ENCODE measurements around the gene CCR6.

Gene CCR6

GRCh38 chr6:167122827-167123657 lies at the start of gene CCR6:
Gene CCR6, plus strand, starts transcription at chr6:167123096. Its CDS starts 13,039 bp downstream, at chr6:167136135.
- DNase-seq = no peak

- no peak for DNase-seq
These were observed 49.1 kb upstream of the CCR6 start for GRCh38 chr6:167073679-167074274.

DNA sequence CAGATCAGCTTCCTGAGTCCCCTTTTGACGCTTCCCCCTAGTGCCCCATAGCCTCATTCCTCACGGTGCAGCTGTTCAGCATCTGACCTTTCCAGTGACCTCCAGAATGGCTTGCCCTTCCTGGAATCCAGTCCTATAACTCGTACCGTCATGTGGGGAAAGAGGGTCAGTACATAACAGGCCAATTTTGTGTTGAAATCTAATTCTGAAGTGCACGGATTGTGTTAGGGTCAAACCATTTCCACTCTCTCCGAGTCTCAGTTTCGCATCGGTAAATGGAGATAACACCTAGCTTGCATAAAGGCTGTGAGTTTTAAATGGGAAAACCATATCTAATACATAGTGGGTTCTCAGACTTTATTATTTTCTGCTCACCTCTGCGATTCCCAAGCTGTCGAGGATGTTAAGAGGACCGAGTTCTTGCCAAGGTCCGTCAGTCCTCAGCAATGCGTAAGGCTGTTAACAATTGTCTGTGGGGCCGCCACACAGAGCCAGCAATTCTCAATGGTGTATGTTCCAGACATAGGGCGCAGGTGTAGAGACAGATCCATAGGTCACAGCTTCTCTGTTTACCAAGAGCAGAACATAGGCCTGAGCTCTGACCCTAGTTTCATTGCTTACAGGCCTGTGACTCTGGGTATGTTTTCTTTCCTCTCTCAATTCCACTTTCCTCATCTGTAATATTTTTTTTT lies 45.5 kb upstream of the CCR6 start:
- DNase-seq = no peak

- DNase-seq = no peak
These were observed 44.2 kb upstream of the CCR6 start for GRCh38 chr6:167078745-167079144.

DNA sequence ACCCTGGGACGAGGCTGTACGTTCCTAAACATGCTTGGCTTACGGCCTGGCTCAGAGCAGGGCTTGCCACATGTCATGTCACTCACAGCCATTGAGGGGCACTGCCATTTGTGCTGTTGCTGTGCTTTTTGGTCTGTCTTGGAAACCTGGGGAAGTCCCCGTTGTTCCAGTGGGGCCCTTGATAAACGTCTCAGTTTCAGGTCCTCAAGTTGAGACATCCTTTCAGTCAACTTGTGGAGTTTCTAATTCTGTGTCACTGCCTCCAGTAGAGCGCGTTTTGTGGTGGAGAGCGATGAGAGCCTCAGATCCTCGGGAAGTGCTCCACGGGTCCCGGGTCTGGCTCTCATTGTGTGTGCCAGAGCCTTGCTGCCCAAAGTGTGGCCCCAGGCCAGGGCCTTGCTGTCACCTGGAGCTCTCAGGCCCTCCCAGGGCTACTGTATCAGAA lies 43.0 kb upstream of the CCR6 start:
- DNase-seq = no peak

DNA sequence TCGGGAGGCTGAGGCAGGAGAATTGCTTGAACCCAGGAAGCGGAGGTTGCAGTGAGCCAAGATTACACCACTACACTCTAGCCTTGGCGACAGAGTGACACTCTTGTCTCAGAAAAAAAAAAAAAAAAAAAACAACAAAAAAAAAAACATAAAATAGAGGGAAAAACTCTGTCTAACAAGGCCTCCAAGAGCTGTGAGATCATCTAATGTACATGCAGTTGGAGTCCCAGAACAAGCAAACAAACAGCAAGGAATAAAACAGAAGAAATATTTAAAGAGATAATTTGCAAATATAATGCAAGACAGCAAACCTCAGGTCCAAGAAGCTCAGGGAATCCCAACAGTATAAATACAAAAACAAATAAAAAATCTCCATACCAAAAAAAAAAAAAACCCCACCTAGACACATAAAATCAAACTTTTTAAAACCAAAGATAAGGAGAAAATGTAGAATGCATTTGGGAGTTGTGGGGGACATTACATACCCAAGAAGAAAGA lies 35.0 kb upstream of the CCR6 start:
- DNase-seq = no peak

DNA sequence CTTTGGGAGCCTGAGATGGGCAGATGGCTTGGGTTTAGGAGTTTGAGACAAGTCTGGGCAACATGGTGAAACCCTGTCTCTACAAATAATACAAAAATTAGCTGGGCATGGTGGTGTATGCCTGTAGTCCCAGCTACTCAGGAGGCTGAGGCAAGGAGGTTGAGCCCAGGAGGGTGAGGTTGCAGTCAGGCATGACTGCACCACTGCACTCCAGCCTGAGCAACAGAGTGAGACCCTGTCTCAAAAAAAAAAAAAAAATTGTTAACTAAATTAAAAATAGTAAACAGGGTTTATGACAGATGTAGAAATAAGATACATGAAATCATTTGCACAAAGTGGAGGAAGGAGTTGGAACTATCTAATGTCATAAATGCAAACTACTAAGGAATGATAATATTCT lies 34.2 kb upstream of the CCR6 start:
- DNase-seq = peak; percentile 28

GRCh38 chr6:167089243-167090142 lies 33.4 kb upstream of the CCR6 start:
- no peak for DNase-seq

DNA sequence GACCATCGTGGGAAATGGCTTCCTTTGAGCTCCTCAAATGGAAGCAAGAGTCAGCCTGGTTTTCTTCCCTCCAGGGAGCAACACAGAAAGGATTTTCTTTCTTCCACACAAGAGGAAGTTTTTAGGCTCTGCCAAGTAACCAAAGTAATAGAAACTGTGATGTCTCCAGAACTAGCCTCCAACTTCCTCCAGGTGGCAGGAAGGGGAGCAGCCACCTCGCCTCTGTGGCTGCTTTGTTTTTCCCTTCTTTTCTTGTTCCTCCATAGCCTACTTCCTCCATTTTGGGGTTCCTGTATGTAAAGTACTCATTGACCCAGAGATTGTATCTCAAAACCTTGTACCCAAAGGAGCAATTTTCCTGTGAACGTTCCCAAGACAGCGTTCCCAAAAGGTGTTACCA lies 32.7 kb upstream of the CCR6 start:
- DNase-seq = no peak

- DNase-seq = no peak
These were observed 31.7 kb upstream of the CCR6 start for GRCh38 chr6:167091026-167091804.

DNA sequence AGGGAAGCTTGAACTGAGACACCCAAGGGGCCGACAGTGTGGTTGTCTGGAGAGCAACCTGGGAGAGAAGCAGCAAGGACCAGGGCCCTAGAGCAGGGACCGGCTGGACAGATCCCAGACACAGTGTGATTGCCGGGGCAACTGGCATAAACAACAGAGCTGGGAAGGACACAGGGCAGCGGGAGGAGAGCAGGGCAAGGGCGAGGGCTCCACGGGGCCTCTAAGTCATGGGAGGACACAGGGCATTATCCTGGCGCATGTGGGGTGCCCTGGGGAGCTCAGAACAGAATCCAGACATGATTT lies 31.1 kb upstream of the CCR6 start:
- no peak for DNase-seq

- DNase-seq = no peak
These were observed 30.1 kb upstream of the CCR6 start for GRCh38 chr6:167092672-167093339.

DNA sequence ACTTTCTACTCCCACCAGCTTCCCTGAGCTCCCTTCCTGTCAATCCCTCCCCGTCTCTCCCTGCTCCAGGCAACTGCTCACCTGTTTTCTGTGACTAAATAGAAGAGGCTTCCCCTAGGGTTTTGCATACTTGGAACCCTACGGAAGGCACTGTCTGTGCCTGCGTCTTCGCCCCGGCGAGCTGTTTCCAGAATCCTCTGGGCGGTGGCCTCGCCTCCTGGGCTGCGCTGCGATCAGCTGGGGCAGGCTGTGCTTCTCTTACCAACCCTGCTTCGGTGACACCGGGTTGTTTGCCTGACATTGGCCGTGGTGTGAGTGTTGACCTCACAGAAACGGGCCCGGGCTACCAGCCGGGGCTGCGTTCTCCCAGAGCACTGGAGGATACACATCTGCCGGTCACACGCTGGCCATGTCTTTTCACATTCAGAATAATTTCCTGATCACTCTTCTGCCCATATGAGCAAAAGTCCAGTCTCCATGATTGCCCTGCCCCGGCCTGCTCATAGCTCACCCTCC lies 29.4 kb upstream of the CCR6 start:
- DNase-seq = no peak

DNA sequence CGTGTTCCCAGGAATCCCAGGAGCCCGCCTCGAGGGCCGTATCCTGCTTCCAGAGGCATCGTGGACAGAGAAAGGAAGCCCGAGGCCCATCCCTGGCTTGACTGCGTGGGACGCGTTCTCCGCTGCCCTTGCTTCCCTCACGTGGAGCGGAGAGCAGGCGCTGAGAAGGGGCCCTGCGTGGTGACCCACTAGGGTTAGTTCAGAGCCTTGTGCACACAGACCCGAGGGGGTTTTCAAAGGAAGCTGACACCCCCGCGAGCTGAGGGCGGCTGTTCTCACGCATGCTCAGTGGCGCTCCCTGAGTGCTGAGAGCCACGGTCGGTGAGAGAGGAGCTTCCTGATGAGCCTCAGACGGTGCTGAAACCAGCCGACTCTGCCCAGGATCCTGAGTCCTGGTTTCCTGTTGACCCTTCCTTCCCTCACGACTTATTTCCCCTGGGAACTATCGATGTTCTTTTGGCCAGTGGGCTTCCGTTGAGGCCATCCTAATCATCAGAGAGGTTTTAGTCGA lies 28.9 kb upstream of the CCR6 start:
- DNase-seq = no peak

DNA sequence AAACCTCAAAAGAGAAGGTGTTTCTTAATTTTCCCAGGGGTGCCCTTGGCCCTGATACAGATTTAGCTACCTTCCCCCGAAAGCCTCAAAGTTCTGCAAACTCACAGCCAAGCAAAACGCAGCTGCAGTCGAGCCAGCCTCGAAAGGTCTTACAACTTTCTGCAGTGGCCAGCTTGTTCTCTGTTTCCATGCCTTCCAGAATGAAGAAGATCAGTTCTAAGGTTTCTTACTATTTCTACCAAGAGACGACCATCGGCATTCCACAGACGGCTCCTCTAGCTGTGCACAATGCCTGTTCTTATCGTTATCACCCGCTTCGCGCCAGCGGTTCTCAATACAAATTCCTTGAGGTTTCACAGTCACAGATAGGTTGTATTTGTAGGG lies 28.5 kb upstream of the CCR6 start:
- DNase-seq = no peak

DNA sequence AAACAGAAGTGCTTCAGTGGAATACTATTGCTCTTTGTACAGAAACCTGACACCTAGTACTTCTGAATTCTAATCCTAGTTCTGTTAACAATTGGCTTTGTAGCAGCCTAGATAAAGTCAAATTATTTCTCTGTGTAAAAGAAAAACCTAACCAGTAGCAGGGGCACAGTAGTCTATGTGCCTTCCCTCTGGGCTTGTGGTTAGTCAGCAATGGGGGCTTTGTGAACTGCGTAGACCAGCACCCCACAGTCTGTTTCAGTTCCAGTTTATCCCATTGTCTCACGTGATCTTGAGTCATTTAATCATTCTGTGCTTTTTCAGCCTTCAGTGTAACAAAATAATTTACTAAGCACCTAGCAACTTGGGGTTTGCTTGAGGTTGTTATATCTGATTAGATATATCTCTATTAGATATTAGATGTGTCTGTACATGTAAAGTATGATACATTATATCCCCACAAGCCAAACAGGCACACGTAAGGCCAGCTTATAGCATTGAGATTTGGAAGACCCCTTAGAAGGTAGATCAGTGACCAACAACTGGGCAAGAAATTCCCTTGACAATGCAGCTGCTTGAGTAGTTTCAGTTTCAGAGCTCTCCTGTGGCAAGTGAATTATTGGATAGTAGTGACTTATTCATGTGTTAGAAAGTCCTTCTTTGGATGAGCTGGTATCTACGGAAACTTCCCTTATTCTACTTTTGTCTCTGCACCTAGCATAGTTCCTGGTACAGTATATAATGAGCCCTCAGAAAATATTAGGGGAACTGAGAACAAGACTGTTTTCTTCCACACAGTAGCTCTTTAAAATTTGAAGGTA lies 27.9 kb upstream of the CCR6 start:
- DNase-seq = no peak

DNA sequence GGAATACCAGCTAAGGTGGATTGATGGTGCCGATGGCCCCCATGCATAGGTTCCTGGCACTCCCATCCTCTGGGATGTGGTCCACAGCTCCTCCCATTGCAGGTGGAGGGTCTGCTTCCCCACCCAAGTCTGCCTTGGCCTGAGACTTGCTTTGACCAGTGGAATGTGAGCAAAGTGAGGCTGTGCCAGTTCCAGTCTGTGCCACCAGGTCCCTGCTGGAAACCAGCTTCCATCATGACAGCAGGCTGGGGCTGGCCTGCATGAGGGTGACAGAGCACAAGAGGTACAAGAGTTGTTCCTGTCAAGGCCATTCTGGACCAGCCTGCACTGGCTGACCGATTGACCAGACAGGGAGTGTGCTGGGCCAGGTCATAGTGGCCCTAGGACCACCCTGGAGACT lies 27.0 kb upstream of the CCR6 start:
- no peak for DNase-seq

DNA sequence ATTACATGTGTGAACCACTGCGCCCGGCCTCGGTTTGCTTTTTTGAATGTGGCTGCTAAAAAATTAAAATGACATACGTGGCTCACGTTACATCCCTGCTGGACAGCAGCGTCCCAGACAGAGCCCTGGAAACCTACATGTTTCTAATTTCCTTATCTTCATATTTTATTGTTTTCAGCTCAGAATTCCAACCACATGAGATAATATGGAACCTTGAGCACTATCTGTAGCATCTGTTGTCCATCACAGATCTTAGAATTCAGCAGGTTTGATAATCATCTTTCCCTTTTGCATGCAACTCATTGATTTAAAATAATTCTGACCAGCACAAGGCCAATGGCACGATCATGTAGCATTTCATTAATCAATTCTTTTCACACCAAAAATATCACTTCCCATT lies 25.9 kb upstream of the CCR6 start:
- DNase-seq = no peak

GRCh38 chr6:167097770-167098169 lies 25.1 kb upstream of the CCR6 start:
- DNase-seq = no peak

DNA sequence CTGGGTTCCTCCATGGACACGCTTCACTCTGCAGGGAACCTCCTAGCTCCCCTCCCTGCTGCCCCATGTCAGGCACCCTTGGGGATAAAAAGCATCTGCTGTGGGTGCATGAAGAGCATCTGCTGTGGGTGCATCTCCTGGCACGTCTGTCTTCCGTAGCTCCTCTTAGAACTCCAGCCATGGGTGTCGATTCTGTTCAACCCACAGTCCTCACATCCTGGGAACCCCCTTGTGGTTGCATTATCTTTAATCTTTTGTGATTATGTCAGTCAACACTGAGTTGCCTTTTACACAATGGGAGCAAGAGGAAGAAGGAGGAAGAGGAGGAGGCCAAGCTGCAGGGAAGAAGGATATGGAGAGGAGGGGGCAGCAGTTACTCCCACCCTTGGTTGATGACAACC lies 24.1 kb upstream of the CCR6 start:
- DNase-seq = no peak
